Activated naive CD4-positive, alpha-beta T cell (primary cell): ENCODE measurements around the gene FKBP2.

ENCODE experiments used
- DNase-seq, 4 experiments: peaks; one replicate each; lab custom pipeline; 2025; lab: John Stamatoyannopoulos, UW

Gene FKBP2

DNA sequence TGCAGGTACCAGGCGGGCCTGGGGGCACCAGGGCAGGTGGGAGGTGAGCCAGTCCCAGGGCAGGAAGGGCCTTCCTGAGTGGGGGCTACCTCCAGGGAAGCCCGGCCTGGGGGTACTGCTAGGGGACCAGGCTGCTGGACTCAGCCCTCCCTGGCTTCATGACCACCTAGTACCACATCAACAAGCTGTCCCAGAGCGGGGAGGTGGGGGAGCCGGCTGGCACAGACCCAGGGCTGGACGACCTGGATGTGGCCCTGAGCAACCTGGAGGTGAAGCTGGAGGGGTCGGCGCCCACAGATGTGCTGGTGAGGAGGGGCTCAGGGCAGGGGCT, 21.6 kb upstream of the FKBP2 start:
- DNase-seq: no peak

DNA sequence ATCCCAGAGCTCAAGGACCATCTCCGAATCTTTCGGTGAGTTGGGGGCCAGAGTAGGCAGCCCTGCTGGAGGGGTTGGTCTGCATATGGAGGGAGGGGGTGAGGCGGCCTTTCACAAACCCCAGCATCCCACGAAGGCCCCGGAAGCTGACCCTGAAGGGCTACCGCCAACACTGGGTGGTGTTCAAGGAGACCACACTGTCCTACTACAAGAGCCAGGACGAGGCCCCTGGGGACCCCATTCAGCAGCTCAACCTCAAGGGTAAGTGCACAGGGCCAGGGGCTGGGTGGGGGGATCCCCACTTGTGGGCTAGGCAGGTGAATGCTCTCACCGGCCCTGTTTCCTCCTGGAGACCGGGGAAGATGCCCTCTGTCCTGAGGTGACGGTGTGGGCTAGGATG, 21.1 kb upstream of the FKBP2 start:
- DNase-seq: no peak

DNA sequence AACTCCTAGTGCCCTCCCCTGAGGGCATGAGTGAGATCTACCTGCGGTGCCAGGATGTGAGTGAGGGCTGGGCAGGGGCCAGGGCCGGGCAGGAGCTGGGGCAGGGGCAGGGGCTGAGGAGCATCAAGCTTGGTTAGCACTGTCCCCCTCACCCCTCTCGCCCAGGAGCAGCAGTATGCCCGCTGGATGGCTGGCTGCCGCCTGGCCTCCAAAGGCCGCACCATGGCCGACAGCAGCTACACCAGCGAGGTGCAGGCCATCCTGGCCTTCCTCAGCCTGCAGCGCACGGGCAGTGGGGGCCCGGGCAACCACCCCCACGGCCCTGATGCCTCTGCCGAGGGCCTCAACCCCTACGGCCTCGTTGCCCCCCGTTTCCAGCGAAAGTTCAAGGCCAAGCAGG, 20.6 kb upstream of the FKBP2 start:
- no peak for DNase-seq

DNA sequence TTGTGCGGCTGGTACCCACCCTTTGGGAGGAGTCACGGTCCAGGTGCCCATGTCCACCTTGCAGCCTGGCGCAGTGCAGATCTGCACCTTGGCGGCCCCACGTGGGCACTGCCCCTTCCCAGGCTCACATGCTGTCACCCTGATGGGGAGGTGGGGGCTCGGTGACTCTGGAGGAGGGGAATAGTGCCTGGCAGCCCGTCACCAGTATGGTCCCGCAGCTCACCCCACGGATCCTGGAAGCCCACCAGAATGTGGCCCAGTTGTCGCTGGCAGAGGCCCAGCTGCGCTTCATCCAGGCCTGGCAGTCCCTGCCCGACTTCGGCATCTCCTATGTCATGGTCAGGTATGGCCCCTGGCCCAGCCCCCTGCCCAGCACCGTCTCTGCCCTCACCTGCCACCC, 20.1 kb upstream of the FKBP2 start:
- DNase-seq: no peak

DNA sequence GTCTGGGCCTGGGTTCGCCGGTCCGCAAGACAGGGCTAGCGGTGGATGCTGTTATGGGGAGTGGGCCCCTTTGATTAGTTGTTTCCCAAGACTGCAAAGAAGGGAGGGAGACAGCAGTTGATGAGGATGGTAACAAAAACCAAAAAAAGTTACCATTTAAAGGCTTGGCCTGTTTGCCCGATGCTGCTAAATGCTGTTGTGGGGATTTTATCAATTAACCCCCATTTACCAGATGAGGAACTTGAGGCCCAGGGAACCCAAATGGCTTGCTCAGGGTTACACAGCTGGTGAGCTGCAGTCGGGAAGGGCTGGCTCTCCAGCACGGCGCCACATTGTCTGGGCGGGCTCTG, 18.3 kb upstream of the FKBP2 start:
- DNase-seq: no peak

DNA sequence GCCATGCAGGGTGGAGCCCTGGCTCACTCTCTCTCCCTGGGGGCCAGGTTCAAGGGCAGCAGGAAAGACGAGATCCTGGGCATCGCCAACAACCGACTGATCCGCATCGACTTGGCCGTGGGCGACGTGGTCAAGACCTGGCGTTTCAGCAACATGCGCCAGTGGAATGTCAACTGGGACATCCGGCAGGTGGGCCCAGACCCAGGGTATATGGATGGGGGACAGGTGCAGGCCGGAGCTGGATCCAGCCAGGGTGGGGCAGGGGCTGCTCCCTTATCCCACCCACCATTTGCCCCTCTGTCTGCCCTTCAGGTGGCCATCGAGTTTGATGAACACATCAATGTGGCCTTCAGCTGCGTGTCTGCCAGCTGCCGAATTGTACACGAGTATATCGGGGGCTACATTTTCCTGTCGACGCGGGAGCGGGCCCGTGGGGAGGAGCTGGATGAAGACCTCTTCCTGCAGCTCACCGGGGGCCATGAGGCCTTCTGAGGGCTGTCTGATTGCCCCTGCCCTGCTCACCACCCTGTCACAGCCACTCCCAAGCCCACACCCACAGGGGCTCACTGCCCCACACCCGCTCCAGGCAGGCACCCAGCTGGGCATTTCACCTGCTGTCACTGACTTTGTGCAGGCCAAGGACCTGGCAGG, 17.8 kb upstream of the FKBP2 start:
- no peak for DNase-seq

DNA sequence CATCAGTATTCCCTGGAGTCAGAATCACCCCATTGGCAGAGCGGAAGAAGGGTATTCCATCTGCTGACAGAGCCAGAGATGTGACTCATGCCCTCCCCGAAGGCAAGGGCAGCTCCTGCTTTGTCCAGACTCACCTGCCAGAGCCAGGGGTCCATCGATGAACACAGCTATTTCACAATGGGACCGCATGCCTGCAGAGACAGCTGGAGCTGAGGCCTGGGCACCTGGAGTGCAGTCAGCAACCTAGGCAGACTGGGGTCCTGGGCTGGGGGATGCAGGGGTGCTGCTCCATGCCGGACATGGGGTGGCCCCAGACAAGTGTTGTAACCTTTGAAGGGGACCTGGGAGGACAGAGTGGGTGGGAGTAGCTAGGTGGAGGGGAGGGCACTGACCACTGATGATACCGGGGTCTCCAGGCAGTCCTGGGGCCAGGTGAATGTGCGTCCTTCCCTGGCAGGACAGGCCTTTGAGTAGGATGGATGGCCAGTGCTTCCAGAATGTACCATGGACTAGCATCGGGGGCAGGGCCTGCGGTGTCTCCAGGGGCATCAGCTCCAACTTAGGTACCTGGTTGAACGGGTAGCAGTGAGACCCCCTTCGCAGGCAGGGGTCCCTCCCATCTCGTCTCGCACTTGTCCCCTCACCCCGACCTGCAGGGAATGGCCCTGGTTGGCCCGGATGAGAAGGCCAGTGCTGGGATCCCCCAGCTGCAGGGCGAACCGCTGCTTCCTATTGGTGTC, 16.6 kb upstream of the FKBP2 start:
- no peak for DNase-seq

DNA sequence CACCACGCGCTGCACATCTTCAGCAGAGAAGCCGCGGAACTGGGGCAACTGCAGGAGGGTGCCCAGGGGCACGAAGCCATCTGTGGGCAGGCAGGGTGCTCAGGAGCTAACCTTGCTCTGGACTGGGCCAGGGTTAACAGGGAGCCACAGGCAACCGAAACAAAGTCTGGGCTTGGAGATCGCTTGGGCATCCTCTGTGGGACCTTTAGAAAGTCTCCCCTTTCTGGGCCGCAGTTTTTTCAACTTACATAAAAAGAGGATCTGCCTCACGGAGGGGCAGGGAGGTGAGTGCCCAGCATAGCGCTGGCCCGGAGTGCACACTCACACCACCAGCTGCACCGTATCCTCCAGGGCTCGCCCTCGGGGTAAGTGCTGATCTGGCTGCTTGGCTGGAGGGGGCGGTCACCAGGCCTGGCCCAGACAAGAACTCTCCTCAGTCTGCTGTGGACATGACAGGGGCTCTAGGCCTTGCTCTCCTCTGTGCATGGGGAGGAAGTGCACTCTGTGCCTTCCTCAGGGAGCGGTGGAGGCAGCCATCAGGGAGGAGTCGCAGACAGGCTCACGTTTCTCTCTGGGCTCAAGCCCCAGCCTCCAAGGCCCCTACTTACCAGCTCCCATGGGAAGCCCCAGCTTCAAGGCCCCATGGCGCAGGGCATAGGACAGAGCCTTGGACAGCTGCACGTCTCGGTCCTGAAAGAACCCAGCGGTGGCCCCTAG, 15.8 kb upstream of the FKBP2 start:
- DNase-seq: no peak

DNA sequence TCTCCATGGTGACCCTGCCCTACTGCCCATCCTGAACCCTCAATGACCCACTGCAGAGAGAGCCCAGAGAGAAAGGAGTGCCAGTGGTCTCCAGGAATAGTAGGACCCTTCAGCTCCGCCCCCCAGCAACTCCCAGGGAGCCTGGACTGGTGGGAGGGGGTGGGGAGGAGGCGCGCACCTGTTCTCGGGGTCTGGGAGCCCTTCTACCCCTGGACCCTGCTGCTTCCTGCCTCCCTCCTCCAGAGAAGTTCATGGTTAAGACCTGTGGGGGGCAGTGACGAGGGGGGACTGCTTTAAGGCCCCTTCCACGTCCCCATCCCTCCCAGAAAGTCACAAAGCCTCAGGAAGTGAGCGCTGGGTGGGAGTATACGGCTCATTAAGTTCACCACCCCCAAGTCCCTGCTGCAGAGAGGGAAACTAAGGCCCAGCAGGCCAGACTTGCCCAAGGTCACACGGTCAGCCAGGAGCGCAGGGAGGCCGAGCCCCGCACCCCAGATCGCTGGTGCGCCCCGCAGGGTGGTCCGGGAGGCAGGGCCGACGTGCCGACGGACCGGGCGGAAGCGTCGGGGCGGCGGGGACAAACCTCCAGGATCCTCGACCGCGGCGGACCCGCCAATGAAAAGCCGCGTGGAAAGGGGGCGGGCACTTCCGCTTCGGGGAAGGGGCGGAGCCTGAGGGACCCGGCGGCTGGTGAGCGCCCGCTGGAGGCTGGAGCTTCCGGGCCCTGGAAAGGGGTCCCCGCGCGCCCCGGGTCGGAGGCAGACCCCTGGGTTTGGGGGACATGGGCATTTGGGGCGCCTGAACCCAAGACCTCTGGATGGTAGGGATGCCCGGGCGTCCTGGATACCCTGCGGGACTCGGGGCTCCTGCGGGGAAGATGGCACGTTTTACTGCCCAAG, 15.0 kb upstream of the FKBP2 start, which contains the start of the genes NUDT22 and TRPT1:
Gene NUDT22 (plus strand): TSS at position 667 of the 899 bp plus-strand sequence. CDS start 379 bp downstream, outside the sequence.
Gene TRPT1 (minus strand): TSS at position 579 of the 899 bp plus-strand sequence. CDS start 326 bp downstream, at position 253.
- peak; percentile 78 to 90 (median 82) for DNase-seq

DNA sequence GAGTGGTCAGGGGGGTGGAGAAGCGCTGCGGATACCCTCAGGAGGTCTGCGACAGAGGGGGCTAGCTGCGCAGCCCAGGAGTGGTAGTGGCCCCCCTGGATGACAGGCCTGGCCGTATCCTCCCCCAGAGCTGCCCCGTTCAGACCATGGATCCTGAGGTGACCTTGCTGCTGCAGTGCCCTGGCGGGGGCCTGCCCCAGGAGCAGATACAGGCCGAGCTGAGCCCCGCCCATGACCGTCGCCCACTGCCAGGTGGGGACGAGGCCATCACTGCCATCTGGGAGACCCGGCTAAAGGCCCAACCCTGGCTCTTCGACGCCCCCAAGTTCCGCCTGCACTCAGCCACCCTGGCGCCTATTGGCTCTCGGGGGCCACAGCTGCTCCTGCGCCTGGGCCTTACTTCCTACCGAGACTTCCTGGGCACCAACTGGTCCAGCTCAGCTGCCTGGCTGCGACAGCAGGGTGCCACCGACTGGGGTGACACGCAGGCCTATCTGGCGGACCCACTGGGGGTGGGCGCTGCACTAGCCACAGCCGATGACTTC, 14.3 kb upstream of the FKBP2 start:
- peak in 1 of 4 experiments; percentile 36 for DNase-seq

DNA sequence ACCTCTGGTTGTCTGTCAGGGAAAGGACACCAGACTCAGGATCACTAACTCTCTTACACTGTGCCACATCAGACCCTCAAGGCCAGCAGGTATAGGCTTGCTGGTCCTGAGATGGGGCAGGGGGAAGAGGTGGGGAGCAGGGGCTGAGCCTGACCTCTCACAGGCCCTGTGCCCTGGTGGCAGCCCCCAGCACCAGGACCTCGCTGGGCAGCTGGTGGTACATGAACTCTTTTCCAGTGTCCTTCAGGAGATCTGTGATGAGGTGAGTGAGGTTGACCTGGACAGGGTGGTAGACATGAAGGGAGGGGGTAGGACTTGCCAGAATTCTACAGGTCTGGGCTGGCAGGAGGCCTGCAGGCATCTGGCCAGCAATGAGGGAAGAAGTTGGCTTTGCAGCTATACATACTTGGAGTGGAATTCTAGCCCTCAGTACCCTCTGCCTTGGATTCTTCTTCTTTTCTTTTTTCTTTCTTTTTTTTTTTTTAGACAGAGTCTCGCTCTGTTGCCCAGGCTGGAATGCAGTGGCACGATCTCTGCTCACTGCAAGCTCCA, 13.4 kb upstream of the FKBP2 start:
- DNase-seq: no peak

DNA sequence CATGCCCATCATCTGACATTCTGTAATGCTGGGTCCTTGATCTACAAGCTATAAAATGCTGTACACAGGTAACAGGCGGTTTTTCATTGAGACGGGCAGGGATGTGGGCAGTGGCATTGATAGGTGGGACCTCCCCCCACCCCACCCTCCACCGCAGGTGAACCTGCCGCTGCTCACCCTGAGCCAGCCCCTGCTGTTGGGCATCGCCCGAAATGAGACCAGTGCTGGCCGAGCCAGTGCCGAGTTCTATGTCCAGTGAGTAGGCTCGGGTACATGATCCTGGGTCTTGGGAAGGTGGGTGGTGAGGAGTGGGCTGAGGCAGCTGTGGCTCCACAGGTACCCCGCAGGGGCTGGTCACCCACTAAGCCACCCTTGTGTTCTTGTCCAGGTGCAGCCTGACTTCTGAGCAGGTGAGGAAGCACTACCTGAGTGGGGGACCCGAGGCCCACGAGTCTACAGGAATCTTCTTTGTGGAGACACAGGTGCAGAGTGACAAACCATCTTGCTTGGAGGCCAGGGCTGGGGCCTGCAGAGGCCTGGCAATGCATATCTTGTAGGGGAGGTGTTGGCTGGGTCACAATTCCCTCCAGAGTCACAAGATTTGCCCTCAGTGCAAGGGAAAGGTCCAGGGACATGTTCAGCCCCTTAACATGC, 11.7 kb upstream of the FKBP2 start:
- no peak for DNase-seq

DNA sequence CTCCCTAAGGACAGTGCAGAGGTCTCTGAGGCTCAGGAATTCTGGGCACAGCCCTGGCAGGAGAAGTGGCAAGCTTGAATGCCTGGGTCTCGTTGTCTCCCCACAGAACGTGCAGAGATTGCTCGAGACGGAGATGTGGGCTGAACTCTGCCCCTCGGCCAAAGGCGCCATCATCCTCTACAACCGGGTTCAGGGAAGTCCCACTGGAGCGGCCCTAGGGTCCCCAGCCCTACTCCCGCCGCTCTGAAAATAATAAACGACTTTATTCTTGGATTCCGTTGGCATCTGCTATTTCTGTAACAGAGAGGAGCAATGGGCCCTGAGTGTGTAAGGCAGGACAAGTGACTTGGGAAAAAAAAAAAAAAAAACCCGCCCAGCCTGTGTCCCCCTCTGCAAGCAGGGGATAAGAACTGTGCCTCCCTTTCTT, 11.1 kb upstream of the FKBP2 start:
- no peak for DNase-seq

DNA sequence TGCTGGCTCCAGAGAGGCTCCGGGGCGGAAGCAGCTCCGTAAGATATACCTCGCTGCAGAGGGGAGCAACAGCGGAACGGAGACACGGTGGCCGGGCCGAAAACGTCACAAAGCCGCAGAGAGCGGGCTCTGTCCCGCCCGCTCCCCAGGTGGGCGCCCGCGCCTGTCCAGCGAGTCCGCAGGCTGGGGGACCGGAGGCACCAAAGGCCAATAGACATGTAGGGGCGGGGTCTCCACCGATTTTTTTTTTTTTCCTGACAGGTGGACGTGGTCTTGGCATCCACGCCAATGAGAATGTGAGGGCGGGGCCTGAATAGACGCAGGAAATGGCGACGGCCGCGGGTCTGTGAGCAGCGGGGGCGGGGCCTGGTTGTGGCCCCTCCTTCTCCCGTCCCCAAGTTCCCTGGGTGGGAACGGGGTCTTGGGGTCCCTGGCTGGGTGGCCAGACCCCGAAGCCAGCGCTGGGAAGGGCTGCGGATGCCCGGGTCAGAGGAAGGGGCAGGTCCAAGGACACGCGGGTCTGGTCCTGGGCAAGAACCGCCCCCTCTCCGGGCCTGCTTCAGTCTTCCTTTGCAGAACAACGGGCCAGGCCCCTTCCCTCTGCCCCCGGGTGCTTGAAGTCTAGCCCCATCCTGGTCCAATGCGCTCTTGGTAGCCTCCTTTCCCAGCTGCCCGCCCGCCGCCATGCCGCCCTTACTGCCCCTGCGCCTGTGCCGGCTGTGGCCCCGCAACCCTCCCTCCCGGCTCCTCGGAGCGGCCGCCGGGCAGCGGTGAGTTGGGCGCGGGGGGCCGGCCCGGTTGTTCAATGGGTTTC, 10.5 kb upstream of the FKBP2 start, which contains the start of gene DNAJC4:
Gene DNAJC4 (plus strand): TSS at position 378 of the 814 bp plus-strand sequence. CDS start 307 bp downstream, at position 685.
- DNase-seq: peak; percentile 59 to 79 (median 63)

DNA sequence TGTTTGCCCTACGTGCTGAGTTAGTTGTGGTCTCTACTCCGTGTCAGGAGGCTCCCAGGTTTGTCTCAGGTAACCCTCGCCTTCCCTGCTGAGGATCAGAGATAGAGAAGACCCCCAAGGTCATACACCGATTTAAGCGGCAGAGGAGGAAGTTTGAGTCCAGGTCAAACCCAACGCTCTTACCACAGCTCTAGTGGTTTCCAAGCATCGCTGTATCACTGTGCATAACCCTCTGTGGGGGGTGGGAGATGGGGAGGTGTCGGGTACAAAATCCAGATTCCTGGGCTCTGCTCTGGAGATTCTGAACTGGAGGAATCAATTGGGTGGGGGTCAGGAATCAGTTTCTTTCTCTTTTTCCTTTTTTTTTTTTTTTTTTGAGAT, 9.9 kb upstream of the FKBP2 start:
- no peak for DNase-seq

DNA sequence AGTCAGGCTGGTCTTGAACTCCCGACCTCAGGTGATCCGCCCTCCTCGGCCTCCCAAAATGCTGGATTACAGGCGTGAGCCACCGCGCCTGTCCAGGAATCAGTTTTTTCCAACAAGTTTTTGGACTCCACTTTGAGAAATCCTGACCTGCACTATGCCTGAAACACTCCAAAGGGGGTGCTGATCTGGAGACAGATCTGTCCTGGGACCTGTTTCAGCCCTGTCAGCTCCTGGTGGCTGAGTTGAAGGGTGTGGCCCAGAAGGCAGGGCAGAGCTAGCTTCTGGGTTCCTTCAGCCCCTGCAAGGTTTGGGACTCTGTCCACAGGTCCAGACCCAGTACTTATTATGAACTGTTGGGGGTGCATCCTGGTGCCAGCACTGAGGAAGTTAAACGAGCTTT, 9.3 kb upstream of the FKBP2 start:
- no peak for DNase-seq

DNA sequence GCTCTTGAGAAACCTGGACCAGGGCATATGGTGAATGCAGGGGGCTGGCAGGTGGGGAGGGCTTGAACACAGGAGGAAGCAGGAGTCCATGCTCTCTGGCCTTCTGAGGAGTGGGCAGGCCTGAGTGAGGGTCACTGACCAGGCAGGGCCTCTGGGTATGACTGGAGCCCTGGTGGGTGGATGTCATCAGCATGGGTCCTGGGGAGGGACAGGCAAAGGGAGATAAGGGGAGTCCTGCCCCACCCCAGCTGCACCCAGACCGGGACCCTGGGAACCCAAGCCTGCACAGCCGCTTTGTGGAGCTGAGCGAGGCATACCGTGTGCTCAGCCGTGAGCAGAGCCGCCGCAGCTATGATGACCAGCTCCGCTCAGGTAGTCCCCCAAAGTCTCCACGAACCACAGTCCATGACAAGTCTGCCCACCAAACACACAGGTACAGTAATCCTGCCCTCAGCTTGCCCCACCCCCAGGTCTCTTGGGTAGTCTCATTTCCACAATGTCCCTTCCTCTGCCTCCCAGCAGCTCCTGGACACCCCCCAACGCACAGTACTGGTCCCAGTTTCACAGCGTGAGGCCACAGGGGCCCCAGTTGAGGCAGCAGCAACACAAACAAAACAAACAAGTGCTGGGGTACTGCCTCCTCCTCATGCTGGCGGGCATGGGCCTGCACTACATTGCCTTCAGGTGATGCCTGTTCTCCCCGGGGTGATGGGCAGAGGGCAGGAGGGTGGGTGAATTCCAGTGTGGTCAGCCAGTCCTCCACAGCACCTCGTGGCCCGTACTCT, 8.5 kb upstream of the FKBP2 start:
- no peak for DNase-seq

DNA sequence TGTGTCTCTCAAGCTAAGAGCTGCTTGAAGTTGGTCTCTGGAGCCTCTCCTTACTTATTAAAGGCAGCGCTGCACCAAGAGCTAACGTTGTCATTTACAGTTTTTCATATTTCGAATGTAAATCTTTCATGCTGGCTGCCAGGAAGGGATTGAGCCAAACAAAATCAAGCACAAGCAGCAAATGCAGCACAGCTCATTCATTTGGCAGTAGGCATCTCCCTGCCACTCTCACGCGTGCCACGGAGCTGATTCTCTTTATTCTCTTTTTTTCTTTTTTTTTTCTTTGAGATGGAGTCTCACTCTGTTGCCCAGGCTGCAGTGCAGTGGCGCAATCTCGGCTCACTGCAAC, 8.0 kb upstream of the FKBP2 start:
- no peak for DNase-seq

DNA sequence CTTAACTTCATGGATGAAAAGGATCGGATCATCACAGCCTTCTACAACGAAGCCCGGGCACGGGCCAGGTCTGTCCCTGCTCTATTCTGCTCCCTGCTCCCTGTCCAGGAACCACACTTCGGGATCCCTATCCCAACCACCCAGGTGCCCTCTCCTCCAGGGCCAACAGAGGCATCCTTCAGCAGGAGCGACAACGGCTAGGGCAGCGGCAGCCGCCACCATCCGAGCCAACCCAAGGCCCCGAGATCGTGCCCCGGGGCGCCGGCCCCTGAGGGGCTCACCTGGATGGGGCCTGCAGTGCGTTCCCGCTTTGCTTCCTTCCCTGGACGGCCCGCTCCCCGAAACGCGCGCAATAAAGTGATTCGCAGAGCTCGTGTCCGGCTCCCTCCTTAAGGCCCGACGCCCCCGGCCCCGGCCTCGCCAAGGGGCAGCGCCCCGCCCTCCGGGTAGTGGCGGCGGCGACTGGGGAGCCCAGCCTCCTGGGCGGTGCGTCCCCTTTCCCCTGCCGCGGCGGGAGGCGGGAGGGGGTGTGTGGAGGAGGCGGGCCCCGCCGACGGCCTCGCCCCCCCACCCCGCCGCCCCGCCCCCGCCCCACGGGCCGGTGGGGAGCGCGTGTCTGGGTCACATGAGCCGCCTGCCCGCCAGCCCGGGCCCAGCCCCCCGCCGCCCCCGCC, 6.8 kb upstream of the FKBP2 start, which contains the start of gene VEGFB:
Gene VEGFB (plus strand): TSS at position 672 of the 674 bp plus-strand sequence. CDS start 250 bp downstream, outside the sequence.
- peak in 2 of 4 experiments; percentile 48 to 74 for DNase-seq
